K562 (cell line): ENCODE data around the gene APOC4. TPM values are rescaled to one million over a fixed set of nuclear protein-coding genes. Genes with fewer than 3 reads are reported as not detected.
A peak's percentile ranks its signal among the peaks of the same experiment; 100 is the strongest.

ENCODE experiments used
- HOXB6 ChIP-seq: fragments of 250-450 bp; sonication (Bioruptor Pico); IDR thresholded peaks from 2 replicates; pipeline ENCODE4 v1.5.1; 2022; ENCODE audit warnings: mild to moderate bottlenecking, borderline replicate concordance
- MBD2 ChIP-seq: sonication (generic); IDR thresholded peaks from 2 replicates; pipeline ENCODE4 v1.6.1; 2016; ENCODE audit warnings: low read depth, borderline replicate concordance
- NCOA6 ChIP-seq: fragments of 450-650 bp; IDR thresholded peaks from 2 replicates; pipeline ENCODE4 v1.6.1; 2017; ENCODE audit warnings: mild to moderate bottlenecking
- NUFIP1 ChIP-seq: fragments of 450-650 bp; IDR thresholded peaks from 2 replicates; pipeline ENCODE4 v1.6.1; 2018; ENCODE audit not compliant: partially characterized antibody
- POLR2B ChIP-seq: fragments of 450-650 bp; IDR thresholded peaks from 2 replicates; pipeline ENCODE4 v1.6.1; 2018; ENCODE audit warnings: low read depth; ENCODE audit not compliant: partially characterized antibody
- RUNX1 ChIP-seq: sonication (generic); IDR thresholded peaks from 2 replicates; pipeline ENCODE4 v1.6.1; 2016; ENCODE audit warnings: antibody characterized with exemption, low read depth
- SETDB1 ChIP-seq: IDR thresholded peaks from one replicate; pipeline ENCODE4 v1.6.1; 2012; ENCODE audit warnings: low read length, control low read depth, inconsistent platforms
- STAG1 ChIP-seq: sonication (generic); formaldehyde crosslinking; IDR thresholded peaks from 2 replicates; pipeline ENCODE4 v1.5.0; 2020; ENCODE audit warnings: missing genetic modification reagents, borderline replicate concordance
- SUPT5H ChIP-seq: fragments of 450-650 bp; IDR thresholded peaks from 2 replicates; pipeline ENCODE4 v1.6.1; 2016
- ZNF253 ChIP-seq: fragments of 250-450 bp; sonication (Bioruptor Pico); conservative IDR thresholded peaks from 2 replicates; pipeline ENCODE4 v1.6.1; 2021; ENCODE audit warnings: mild to moderate bottlenecking
- ZNF76 ChIP-seq: fragments of 250-450 bp; sonication (Bioruptor Pico); IDR thresholded peaks from 2 replicates; pipeline ENCODE4 v1.4.0; 2020; ENCODE audit warnings: mild to moderate bottlenecking, moderate library complexity, borderline replicate concordance
- polyA plus RNA-seq, 8 experiments: library from polyadenylated mRNA; depleted of rRNA in 4 of 8; stranded (reverse) in 5 of 8; unstranded in 3 of 8; fragments of >200 nt; fragmentation: Nextera tagmentation in 2 of 8; fragmentation: Illumina TruSeq in 1 of 8; extraction: Ambion mirVana in 2 of 8; extraction: Trizol in 1 of 8; gene quantifications; 2 replicates each; pipeline versions ENCODE4 v1.2.1 to v1.2.3, GENCODE V29; 2011 to 2014; ENCODE audit warnings: inconsistent platforms in 1 of 8, missing spikeins in 1 of 8
- total RNA-seq, 7 experiments: library from RNA; depleted of rRNA in 6 of 7; stranded (reverse); fragments of >200 nt in 6 of 7; fragmentation: Illumina TruSeq in 2 of 7; extraction: Trizol in 2 of 7; gene quantifications; 2 replicates each; pipeline versions ENCODE4 v1.2.1 to v1.2.3, GENCODE V29; 2011 to 2021; ENCODE audit warnings: low replicate concordance in 1 of 7
- TF ChIP-seq, protein P1 (sequence below): fragments of 250-450 bp; sonication (Bioruptor Pico); IDR thresholded peaks from 2 replicates; pipeline ENCODE4 v1.6.1; 2021; ENCODE audit warnings: mild to moderate bottlenecking
- TF ChIP-seq, protein P2 (sequence below): sonication (generic); formaldehyde crosslinking; IDR thresholded peaks from 2 replicates; pipeline ENCODE4 v1.8.0; 2023; ENCODE audit warnings: missing genetic modification reagents, mild to moderate bottlenecking, borderline replicate concordance
- TF ChIP-seq, protein P3 (sequence below): sonication (generic); formaldehyde crosslinking; IDR thresholded peaks from 2 replicates; pipeline ENCODE4 v1.8.0; 2022; ENCODE audit warnings: mild to moderate bottlenecking, low read depth, missing genetic modification reagents
- TF ChIP-seq, protein P4 (sequence below): fragments of 450-650 bp; IDR thresholded peaks from 2 replicates; pipeline ENCODE4 v1.6.1; 2016; ENCODE audit warnings: borderline replicate concordance
- TF ChIP-seq, protein P5 (sequence below): fragments of 200-800 bp; sonication (Bioruptor generic); IDR thresholded peaks from 2 replicates; pipeline ENCODE4 v1.6.1; 2017; ENCODE audit warnings: missing genetic modification characterization, missing compliant biosample characterization

APOC4 gene
- total and polyA plus RNA-seq, 9 of the 15 experiments (the other 6 are each of a cell fraction or from before 2014, with no cell fraction given): 0.46 TPM; not detected in 8

DNA sequence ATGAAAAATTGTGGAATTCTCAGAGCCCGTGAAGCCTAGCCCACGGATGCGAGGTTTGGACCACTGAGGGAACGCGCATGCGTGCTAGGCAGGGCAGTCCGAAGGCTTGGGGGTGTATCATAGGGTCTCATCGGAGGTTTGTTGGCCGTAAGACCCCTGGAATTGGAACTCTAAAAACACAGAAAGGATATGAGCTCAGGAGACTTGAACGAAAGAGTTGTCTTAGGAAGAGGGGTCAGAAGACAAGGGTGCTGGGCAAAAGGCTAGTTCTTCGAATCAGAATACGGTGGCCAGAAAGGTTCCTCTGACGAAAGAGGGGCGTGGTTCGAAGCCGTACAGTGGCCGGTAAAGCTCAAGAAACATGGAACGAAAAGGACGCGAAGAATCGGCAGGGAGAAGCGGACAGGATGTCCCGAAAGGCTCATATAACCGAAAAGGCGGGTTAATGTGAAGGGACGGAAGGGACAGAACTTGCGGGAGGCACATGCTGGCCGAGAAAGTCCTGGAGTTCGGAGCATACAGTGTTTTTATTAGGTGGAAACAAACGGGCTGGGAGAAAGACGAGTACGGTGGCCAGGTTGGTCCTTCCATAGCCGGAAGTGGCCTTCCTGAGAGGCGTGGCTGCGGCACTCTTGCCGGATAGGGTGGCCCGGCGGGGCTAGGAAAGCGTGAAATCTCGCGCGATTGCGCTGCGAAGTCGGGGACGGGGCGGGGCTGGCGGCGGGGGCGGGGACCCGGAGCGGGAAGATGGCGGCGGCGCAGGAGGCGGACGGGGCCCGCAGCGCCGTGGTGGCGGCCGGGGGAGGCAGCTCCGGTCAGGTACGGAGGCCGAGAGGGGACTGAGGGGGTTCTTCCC lies 12.8 kb downstream of the APOC4 start, which contains the start of gene CLPTM1 (continued):
- TF ChIP-seq STAG1 (CRISPR knock-in tag) (no peak), SUPT5H (peak; percentile 97), NUFIP1 (no peak), NCOA6 (no peak), POLR2B (peak; percentile 95), RUNX1 (no peak), ZNF76 (CRISPR knock-in tag) (no peak), HOXB6 (CRISPR knock-in tag) (no peak), ZNF253 (no peak), MBD2 (0 out of 2 replicates have a peak, but pooled peaks have one; percentile 10), SETDB1 (no peak)
- TF ChIP-seq, protein P1, sequence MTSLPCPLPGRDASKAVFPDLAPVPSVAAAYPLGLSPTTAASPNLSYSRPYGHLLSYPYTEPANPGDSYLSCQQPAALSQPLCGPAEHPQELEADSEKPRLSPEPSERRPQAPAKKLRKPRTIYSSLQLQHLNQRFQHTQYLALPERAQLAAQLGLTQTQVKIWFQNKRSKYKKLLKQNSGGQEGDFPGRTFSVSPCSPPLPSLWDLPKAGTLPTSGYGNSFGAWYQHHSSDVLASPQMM (CRISPR knock-in tag): no peak
- TF ChIP-seq, protein P2, sequence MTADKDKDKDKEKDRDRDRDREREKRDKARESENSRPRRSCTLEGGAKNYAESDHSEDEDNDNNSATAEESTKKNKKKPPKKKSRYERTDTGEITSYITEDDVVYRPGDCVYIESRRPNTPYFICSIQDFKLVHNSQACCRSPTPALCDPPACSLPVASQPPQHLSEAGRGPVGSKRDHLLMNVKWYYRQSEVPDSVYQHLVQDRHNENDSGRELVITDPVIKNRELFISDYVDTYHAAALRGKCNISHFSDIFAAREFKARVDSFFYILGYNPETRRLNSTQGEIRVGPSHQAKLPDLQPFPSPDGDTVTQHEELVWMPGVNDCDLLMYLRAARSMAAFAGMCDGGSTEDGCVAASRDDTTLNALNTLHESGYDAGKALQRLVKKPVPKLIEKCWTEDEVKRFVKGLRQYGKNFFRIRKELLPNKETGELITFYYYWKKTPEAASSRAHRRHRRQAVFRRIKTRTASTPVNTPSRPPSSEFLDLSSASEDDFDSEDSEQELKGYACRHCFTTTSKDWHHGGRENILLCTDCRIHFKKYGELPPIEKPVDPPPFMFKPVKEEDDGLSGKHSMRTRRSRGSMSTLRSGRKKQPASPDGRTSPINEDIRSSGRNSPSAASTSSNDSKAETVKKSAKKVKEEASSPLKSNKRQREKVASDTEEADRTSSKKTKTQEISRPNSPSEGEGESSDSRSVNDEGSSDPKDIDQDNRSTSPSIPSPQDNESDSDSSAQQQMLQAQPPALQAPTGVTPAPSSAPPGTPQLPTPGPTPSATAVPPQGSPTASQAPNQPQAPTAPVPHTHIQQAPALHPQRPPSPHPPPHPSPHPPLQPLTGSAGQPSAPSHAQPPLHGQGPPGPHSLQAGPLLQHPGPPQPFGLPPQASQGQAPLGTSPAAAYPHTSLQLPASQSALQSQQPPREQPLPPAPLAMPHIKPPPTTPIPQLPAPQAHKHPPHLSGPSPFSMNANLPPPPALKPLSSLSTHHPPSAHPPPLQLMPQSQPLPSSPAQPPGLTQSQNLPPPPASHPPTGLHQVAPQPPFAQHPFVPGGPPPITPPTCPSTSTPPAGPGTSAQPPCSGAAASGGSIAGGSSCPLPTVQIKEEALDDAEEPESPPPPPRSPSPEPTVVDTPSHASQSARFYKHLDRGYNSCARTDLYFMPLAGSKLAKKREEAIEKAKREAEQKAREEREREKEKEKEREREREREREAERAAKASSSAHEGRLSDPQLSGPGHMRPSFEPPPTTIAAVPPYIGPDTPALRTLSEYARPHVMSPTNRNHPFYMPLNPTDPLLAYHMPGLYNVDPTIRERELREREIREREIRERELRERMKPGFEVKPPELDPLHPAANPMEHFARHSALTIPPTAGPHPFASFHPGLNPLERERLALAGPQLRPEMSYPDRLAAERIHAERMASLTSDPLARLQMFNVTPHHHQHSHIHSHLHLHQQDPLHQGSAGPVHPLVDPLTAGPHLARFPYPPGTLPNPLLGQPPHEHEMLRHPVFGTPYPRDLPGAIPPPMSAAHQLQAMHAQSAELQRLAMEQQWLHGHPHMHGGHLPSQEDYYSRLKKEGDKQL (CRISPR knock-in tag): no peak
- TF ChIP-seq, protein P3, sequence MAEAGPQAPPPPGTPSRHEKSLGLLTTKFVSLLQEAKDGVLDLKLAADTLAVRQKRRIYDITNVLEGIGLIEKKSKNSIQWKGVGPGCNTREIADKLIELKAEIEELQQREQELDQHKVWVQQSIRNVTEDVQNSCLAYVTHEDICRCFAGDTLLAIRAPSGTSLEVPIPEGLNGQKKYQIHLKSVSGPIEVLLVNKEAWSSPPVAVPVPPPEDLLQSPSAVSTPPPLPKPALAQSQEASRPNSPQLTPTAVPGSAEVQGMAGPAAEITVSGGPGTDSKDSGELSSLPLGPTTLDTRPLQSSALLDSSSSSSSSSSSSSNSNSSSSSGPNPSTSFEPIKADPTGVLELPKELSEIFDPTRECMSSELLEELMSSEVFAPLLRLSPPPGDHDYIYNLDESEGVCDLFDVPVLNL: no peak
- TF ChIP-seq, protein P4, sequence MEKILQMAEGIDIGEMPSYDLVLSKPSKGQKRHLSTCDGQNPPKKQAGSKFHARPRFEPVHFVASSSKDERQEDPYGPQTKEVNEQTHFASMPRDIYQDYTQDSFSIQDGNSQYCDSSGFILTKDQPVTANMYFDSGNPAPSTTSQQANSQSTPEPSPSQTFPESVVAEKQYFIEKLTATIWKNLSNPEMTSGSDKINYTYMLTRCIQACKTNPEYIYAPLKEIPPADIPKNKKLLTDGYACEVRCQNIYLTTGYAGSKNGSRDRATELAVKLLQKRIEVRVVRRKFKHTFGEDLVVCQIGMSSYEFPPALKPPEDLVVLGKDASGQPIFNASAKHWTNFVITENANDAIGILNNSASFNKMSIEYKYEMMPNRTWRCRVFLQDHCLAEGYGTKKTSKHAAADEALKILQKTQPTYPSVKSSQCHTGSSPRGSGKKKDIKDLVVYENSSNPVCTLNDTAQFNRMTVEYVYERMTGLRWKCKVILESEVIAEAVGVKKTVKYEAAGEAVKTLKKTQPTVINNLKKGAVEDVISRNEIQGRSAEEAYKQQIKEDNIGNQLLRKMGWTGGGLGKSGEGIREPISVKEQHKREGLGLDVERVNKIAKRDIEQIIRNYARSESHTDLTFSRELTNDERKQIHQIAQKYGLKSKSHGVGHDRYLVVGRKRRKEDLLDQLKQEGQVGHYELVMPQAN: peak; percentile 96
- TF ChIP-seq, protein P5, sequence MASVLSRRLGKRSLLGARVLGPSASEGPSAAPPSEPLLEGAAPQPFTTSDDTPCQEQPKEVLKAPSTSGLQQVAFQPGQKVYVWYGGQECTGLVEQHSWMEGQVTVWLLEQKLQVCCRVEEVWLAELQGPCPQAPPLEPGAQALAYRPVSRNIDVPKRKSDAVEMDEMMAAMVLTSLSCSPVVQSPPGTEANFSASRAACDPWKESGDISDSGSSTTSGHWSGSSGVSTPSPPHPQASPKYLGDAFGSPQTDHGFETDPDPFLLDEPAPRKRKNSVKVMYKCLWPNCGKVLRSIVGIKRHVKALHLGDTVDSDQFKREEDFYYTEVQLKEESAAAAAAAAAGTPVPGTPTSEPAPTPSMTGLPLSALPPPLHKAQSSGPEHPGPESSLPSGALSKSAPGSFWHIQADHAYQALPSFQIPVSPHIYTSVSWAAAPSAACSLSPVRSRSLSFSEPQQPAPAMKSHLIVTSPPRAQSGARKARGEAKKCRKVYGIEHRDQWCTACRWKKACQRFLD (CRISPR knock-in tag): no peak
